Measurements from ENCODE around the gene EHBP1L1. TPM values are rescaled to one million over a fixed set of nuclear protein-coding genes. Genes with fewer than 3 reads are reported as not detected.
A peak's percentile ranks its signal among the peaks of the same experiment; 100 is the strongest.

The EHBP1L1 gene
- total RNA-seq, 2 experiments from 2014 or later: 55.7 to 60.0 TPM

GRCh38 chr11:65554842-65555430 lies 20.9 kb upstream of the EHBP1L1 start:
- Mint-ChIP-seq H3K4me1 (peaks cover 55% of the 10 kb centered on the region), H3K36me3 (peaks cover 12% of the 10 kb centered on the region), H3K27me3 (no peaks in the 10 kb centered on the region), H3K27ac (peak overlapping the region; percentile 61), H3K4me3 (peak overlapping the region; percentile 29), H3K9me3 (no peaks in the 10 kb centered on the region)
- no peak for DNase-seq

GRCh38 chr11:65555693-65556231 lies 20.1 kb upstream of the EHBP1L1 start:
- Mint-ChIP-seq H3K4me3 (peak overlapping the region; percentile 85), H3K4me1 (peaks cover 63% of the 10 kb centered on the region), H3K9me3 (no peaks in the 10 kb centered on the region), H3K36me3 (peaks cover 10% of the 10 kb centered on the region), H3K27ac (peak overlapping the region; percentile 80), H3K27me3 (no peaks in the 10 kb centered on the region)
- peak; percentile 47 for DNase-seq

GRCh38 chr11:65556470-65557279 lies 19.2 kb upstream of the EHBP1L1 start:
- Mint-ChIP-seq H3K4me1 (peaks cover 61% of the 10 kb centered on the region), H3K27me3 (no peaks in the 10 kb centered on the region), H3K27ac (peak overlapping the region; percentile 80), H3K4me3 (peak overlapping the region; percentile 85), H3K9me3 (no peaks in the 10 kb centered on the region), H3K36me3 (peaks cover 5% of the 10 kb centered on the region)
- DNase-seq: no peak

- DNase-seq: peak; percentile 52
Measured at GRCh38 chr11:65557280-65558001, 18.4 kb upstream of the EHBP1L1 start.

GRCh38 chr11:65558002-65558929 lies 17.6 kb upstream of the EHBP1L1 start, which contains the start of gene LTBP3:
LTBP3 (minus strand) TSS chr11:65558359; CDS start chr11:65557959, 400 bp downstream.
- Mint-ChIP-seq H3K4me3 (peak within 1 kb of the TSS; percentile 85), H3K9me3 (no peaks in the 10 kb centered on the region), H3K27ac (peak within 1 kb of the TSS; percentile 80), H3K27me3 (no peaks in the 10 kb centered on the region), H3K36me3 (peaks cover 3% of the 10 kb centered on the region), H3K4me1 (peaks cover 50% of the 10 kb centered on the region)
- peak; percentile 48 for DNase-seq

More at GRCh38 chr11:65557280-65558001, 18.4 kb upstream of the EHBP1L1 start:
- no peaks in the 10 kb centered on the region for H3K9me3 Mint-ChIP-seq
- peak overlapping the region; percentile 80 for H3K27ac Mint-ChIP-seq
- H3K36me3 Mint-ChIP-seq: peaks cover 3% of the 10 kb centered on the region
- H3K27me3 Mint-ChIP-seq: no peaks in the 10 kb centered on the region
- H3K4me1 Mint-ChIP-seq: peaks cover 53% of the 10 kb centered on the region
- peak overlapping the region; percentile 85 for H3K4me3 Mint-ChIP-seq

GRCh38 chr11:65558930-65559509 lies 16.8 kb upstream of the EHBP1L1 start:
- no peak for DNase-seq
- Mint-ChIP-seq H3K27ac (peak overlapping the region; percentile 71), H3K36me3 (peaks cover 3% of the 10 kb centered on the region), H3K27me3 (no peaks in the 10 kb centered on the region), H3K4me1 (peaks cover 54% of the 10 kb centered on the region), H3K4me3 (peak overlapping the region; percentile 54), H3K9me3 (no peaks in the 10 kb centered on the region)

- H3K4me3 Mint-ChIP-seq: no peak overlapping the region
- H3K27ac Mint-ChIP-seq: peak overlapping the region; percentile 71
- peaks cover 3% of the 10 kb centered on the region for H3K36me3 Mint-ChIP-seq
- no peaks in the 10 kb centered on the region for H3K9me3 Mint-ChIP-seq
- peaks cover 50% of the 10 kb centered on the region for H3K4me1 Mint-ChIP-seq
- no peaks in the 10 kb centered on the region for H3K27me3 Mint-ChIP-seq
- DNase-seq: peak; percentile 46
Measured at GRCh38 chr11:65559535-65559934, 16.3 kb upstream of the EHBP1L1 start.

- peaks cover 3% of the 10 kb centered on the region for H3K36me3 Mint-ChIP-seq
- no peak overlapping the region for H3K4me3 Mint-ChIP-seq
- H3K27ac Mint-ChIP-seq: peak overlapping the region; percentile 7
- H3K27me3 Mint-ChIP-seq: no peaks in the 10 kb centered on the region
- H3K9me3 Mint-ChIP-seq: no peaks in the 10 kb centered on the region
- no peak for DNase-seq
- H3K4me1 Mint-ChIP-seq: peaks cover 48% of the 10 kb centered on the region
Measured at GRCh38 chr11:65559951-65560537, 15.8 kb upstream of the EHBP1L1 start.

GRCh38 chr11:65560555-65561418 lies 15.1 kb upstream of the EHBP1L1 start:
- H3K4me3 Mint-ChIP-seq: no peak overlapping the region
- H3K4me1 Mint-ChIP-seq: peaks cover 48% of the 10 kb centered on the region

GRCh38 chr11:65562020-65562419 lies 13.8 kb upstream of the EHBP1L1 start:
- Mint-ChIP-seq H3K9me3 (no peaks in the 10 kb centered on the region), H3K27ac (no peak overlapping the region), H3K4me3 (no peak overlapping the region), H3K27me3 (no peaks in the 10 kb centered on the region), H3K36me3 (no peaks in the 10 kb centered on the region), H3K4me1 (peaks cover 49% of the 10 kb centered on the region)
- no peak for DNase-seq

More at GRCh38 chr11:65560555-65561418, 15.1 kb upstream of the EHBP1L1 start:
- Mint-ChIP-seq H3K9me3 (no peaks in the 10 kb centered on the region), H3K27me3 (no peaks in the 10 kb centered on the region), H3K36me3 (peaks cover 3% of the 10 kb centered on the region), H3K27ac (peak overlapping the region; percentile 4)
- DNase-seq: no peak

GRCh38 chr11:65562788-65563187 lies 13.1 kb upstream of the EHBP1L1 start:
- Mint-ChIP-seq H3K27me3 (no peaks in the 10 kb centered on the region), H3K36me3 (no peaks in the 10 kb centered on the region), H3K27ac (no peak overlapping the region), H3K4me3 (no peak overlapping the region), H3K4me1 (peaks cover 48% of the 10 kb centered on the region), H3K9me3 (no peaks in the 10 kb centered on the region)
- no peak for DNase-seq

- DNase-seq: no peak
- Mint-ChIP-seq H3K27me3 (no peaks in the 10 kb centered on the region), H3K4me3 (no peak overlapping the region), H3K27ac (no peak overlapping the region), H3K9me3 (no peaks in the 10 kb centered on the region), H3K36me3 (peaks cover 3% of the 10 kb centered on the region), H3K4me1 (peaks cover 53% of the 10 kb centered on the region)
Measured at GRCh38 chr11:65563601-65564000, 12.3 kb upstream of the EHBP1L1 start.
